Cardiac fibroblast (primary cell): ENCODE results near the gene SVIL.
A peak's percentile ranks its signal among the peaks of the same experiment; 100 is the strongest.
"Not testable (repeated sequence)": the region's sequence is repeated elsewhere in the genome, so short reads cannot be mapped to it uniquely, and the experiment has no call there.

ENCODE experiments used
- DNase-seq, 2 donors: peaks; one replicate each; pipeline versions ENCODE4 v3.0.0 to v3.0.0-alpha.2; 2010; ENCODE audit warnings: low read depth in 2 of 2
- H3K4me3 ChIP-seq, 2 donors: replicated peaks in 1 of 2; 1 replicate in 1 of 2; 2 replicates in 1 of 2; pipeline ENCODE4 v1.5.1; 2011; ENCODE audit warnings: low read depth in 2 of 2, low read length in 2 of 2, mild to moderate bottlenecking in 2 of 2, moderate library complexity in 1 of 2
- TF ChIP-seq, protein P1 (sequence below): IDR thresholded peaks from one replicate; pipeline ENCODE4 v1.5.1; 2011; ENCODE audit warnings: low read depth, mild to moderate bottlenecking, low read length, inconsistent platforms

Gene SVIL

DNA sequence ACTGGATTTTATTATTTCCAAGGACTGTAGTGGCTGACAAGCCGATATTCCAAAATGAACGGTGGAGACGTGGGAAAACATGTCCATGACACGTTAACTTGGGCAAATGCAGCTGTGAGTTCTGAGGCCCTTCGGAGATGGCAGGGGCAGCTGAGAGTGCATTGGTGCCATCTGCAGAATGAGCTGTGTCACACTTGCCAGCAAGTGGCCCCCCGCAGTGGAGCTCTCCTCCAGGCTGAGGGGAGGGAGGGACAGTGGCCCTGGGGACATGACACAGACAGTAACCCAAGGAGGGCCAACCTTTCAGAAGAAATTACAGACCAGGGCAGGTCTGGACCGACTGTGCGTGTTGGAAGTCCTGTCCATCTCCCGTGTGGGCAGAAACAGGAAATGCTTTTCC, 139.4 kb downstream of the SVIL start:
- no peak for DNase-seq
- TF ChIP-seq, protein P1, sequence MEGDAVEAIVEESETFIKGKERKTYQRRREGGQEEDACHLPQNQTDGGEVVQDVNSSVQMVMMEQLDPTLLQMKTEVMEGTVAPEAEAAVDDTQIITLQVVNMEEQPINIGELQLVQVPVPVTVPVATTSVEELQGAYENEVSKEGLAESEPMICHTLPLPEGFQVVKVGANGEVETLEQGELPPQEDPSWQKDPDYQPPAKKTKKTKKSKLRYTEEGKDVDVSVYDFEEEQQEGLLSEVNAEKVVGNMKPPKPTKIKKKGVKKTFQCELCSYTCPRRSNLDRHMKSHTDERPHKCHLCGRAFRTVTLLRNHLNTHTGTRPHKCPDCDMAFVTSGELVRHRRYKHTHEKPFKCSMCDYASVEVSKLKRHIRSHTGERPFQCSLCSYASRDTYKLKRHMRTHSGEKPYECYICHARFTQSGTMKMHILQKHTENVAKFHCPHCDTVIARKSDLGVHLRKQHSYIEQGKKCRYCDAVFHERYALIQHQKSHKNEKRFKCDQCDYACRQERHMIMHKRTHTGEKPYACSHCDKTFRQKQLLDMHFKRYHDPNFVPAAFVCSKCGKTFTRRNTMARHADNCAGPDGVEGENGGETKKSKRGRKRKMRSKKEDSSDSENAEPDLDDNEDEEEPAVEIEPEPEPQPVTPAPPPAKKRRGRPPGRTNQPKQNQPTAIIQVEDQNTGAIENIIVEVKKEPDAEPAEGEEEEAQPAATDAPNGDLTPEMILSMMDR: no peak
- H3K4me3 ChIP-seq: no peak overlapping the region

DNA sequence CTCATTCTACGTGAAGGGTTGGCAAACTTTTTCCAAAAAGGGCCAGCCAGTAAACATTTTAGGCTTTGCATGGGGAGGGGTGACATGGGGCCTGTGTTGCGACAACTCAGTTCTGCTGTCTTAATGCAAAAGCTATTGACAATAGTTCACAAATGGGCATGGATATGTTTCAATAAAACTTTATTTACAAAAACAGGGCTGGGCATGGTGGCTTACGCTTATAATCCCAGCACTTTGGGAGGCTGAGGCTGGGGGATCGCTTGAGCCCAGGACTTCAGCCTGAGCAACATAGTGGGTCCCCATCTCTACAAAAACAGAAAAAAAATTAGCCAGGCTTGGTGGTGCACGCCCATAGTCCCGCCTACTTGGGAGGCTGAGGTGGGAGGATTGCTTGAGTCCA, 141.1 kb downstream of the SVIL start:
- no peak for DNase-seq
- TF ChIP-seq, protein P1: no peak
- H3K4me3 ChIP-seq: no peak overlapping the region

DNA sequence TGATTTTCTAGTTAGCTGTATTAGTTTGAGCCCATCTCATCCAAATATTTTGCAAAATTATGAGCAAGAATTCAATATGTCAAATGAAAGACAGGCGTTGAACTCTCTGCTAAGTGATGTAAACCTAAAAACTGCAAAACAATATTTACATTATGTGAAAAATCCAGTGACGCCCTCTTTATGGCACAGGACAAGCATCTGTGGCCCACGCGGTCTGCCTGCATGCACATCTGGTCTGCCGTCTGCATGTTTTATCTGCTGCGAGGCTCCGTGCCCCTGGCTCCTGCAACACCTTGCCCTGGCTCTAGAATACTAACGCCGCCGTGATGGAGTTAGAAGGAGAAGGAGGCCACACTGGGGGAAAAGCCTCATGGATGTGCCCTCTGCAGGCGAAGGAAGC, 142.0 kb downstream of the SVIL start:
- DNase-seq: no peak
- TF ChIP-seq, protein P1: no peak

DNA sequence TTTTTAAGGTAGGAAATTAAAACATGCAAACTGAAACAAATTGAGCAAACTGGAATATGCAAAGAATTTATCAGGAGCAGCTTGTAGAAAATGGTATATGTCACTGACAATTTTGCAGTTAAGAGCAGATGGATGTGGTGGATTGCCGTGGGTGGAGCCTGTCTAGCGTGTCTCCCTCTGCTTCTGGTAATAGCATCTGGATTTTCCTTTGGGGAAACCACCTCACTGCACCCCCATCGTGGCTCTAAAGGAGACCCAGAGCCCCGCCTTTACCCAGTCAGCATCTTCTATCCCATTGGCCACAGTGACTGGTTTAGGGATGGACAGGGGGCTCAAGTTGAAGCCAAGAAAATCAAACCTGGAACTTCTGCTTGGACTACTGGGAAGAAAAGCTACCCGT, 142.9 kb downstream of the SVIL start:
- DNase-seq: no peak
- H3K4me3 ChIP-seq: no peak overlapping the region
- TF ChIP-seq, protein P1: no peak

More for the DNA sequence above, 142.0 kb downstream of the SVIL start:
- no peak overlapping the region for H3K4me3 ChIP-seq

DNA sequence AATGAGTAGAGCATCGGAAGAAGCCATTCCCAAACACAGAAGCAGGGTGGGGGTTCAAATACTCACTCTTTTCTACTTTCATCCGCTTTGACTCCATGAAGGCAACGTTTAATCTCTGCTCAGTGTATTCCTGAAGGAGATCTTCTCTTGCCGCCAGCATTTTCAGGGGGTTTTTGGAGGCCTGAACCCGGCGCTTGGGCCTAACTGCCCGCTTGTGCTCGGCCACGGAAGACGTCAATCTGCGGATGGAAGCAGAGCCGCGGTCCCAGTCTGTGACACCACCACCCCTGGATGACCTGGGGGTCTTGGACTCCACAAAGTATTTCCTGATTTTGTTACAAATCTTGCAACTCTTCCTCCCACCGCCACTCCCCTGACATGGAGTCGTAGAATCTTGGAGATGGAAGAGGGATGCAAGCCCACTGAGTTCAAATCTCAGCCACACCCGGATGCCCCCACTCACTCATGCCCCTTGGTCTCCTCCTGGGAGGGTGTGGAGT, 143.9 kb downstream of the SVIL start:
- not testable (repeated sequence) for DNase-seq, H3K4me3 ChIP-seq

DNA sequence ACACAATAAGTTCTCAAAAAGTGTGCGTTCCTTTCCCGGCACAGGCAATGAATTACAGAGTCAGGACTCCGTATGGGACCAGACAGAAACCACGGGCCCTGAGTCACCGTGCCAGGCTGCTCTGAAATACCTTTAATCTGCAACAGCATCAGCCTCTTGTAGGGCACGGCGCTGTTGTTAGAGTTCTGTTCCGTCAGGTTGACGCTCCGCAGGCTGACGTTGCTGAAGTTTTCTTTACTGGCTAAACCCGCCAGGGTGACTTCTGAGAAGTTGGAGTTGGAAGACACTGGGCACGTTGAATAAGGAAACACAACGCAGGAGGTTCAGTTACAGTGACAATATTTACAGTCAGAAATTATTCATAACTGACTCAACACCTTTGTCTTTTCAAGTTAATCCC, 146.3 kb downstream of the SVIL start:
- DNase-seq, H3K4me3 ChIP-seq: not testable (repeated sequence)

DNA sequence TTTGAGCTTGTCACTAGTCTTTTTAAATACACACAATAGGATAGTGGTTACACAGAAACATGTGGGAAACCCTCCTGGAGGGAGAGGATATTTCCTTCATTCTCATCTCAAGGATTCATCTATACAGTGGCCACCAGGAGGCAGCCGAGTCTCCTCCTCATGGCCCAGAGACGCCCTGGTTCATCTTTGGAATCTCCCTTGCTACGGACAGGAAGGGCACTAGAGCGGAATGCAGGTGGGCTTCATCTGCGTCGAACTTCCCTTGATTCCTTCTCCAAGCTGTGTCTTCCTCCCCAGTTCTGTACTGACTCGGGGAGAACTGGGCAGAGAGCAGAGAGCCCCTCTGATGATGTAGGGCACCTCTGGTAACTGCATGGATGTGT, 146.9 kb downstream of the SVIL start:
- TF ChIP-seq, protein P1: peak; percentile 25
- not testable (repeated sequence) for DNase-seq, H3K4me3 ChIP-seq

DNA sequence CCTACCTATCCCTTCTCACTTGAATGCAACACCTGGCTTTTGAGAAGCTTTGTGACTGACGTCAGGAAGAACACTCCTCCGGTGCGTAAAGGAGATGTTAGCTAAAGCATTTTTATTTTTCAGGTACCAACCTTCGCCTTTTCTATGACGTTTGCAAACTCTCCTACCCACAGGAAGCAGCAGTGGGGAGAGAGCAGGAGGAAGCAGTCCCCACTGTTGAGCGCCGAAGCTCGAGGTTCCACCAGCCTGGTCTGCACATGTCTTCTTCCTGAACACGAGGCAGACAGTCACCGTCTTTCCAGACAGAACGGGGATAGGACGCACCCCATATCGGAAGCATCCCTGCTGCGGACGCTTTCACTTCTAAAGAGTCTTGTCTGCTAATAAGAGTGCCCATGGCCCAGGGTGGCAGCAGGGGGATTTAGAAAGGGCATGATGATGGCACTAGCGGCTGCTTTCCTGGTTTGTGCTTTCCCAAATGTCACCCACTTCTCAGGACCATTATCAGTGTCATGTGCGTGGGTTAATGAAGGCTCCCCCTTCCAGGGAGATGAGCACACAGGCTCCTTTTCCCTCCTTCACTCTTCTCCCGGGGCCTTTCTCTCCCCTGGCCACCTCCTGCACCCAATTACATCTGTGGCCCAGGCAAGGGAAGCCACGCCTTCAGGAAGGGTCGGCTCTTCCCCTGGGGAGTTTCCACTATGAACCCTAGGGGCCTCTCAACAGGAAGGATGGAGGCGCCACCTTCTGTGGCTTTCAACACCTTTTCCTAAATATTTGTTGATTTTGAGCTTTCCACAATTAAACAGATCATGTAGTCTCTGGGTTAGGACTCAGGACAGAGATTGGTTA, 147.5 kb downstream of the SVIL start:
- not testable (repeated sequence) for H3K4me3 ChIP-seq

More for the DNA sequence above, 147.5 kb downstream of the SVIL start:
- DNase-seq: not testable (repeated sequence)
